ENCODE results near the gene RABL2A.
"Not testable (repeated sequence)": the region's sequence is repeated elsewhere in the genome, so short reads cannot be mapped to it uniquely, and the experiment has no call there.

GRCh38 chr2:113690871-113691270 lies 63.8 kb downstream of the RABL2A start:
- not testable (repeated sequence) for TF ChIP-seq CTCF (IDR thresholded peaks at IDR 0.05); JUNB (IDR thresholded peaks at IDR 0.05); SMC3 (IDR thresholded peaks at IDR 0.05); E2F6 (IDR thresholded peaks at IDR 0.05; ENCODE audit: borderline replicate concordance, low read depth); POLR2A (IDR thresholded peaks at IDR 0.05; ENCODE audit: low read length); ELK1 (IDR thresholded peaks at IDR 0.05; ENCODE audit: low read depth, low read length); BCL3 (IDR thresholded peaks at IDR 0.05); CHD2 (IDR thresholded peaks at IDR 0.05; ENCODE audit: low read length, partially characterized antibody)

All from A549 (cell line).